ENCODE results near the gene GAB2. TPM values are rescaled to one million over a fixed set of nuclear protein-coding genes. Genes with fewer than 3 reads are reported as not detected.

The GAB2 gene
- total and polyA plus RNA-seq, 12 donors: 2.4 to 22.4 (median 16.2) TPM

GRCh38 chr11:78428266-78428636 is 10.6 kb upstream of the GAB2 start:
- DNase-seq: no peak
- Histone ChIP-seq H3K4me3 (no peak overlapping the region), H3K27ac (peak overlapping the region in 1 of 5 donors; percentile 59), H3K9me3 (replicated peaks in 1 of 3) (no peaks in the 10 kb centered on the region), H3K27me3 (no peaks in the 10 kb centered on the region), H3K4me1 (replicated peaks in 1 of 2) (peaks cover 0 to 13% of the 10 kb centered on the region in 2 donors), H3K36me3 (replicated peaks in 1 of 2) (no peaks in the 10 kb centered on the region)
- no peak for TF ChIP-seq POLR2A (IDR thresholded peaks at IDR 0.05)
- TF ChIP-seq, protein P1, sequence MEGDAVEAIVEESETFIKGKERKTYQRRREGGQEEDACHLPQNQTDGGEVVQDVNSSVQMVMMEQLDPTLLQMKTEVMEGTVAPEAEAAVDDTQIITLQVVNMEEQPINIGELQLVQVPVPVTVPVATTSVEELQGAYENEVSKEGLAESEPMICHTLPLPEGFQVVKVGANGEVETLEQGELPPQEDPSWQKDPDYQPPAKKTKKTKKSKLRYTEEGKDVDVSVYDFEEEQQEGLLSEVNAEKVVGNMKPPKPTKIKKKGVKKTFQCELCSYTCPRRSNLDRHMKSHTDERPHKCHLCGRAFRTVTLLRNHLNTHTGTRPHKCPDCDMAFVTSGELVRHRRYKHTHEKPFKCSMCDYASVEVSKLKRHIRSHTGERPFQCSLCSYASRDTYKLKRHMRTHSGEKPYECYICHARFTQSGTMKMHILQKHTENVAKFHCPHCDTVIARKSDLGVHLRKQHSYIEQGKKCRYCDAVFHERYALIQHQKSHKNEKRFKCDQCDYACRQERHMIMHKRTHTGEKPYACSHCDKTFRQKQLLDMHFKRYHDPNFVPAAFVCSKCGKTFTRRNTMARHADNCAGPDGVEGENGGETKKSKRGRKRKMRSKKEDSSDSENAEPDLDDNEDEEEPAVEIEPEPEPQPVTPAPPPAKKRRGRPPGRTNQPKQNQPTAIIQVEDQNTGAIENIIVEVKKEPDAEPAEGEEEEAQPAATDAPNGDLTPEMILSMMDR (IDR thresholded peaks at IDR 0.05): no peak
- intact Hi-C loops (cut with DNase I): loop anchor here in 1 of 2 donors (10.0 kb wide), 1 partner anchor 183 kb away; no protein-coding TSS in a partner anchor

- H3K36me3 ChIP-seq (replicated peaks in 1 of 2): no peaks in the 10 kb centered on the region
- H3K4me3 ChIP-seq: no peak overlapping the region
- TF ChIP-seq POLR2A (IDR thresholded peaks at IDR 0.05): no peak
- TF ChIP-seq, protein P1 (IDR thresholded peaks at IDR 0.05): no peak
- H3K27me3 ChIP-seq: no peaks in the 10 kb centered on the region
- H3K4me1 ChIP-seq (replicated peaks in 1 of 2): peaks cover 0 to 13% of the 10 kb centered on the region in 2 donors
- H3K27ac ChIP-seq: peak overlapping the region in 1 of 5 donors; percentile 59
- no peaks in the 10 kb centered on the region for H3K9me3 ChIP-seq (replicated peaks in 1 of 3)
- intact Hi-C loops (cut with DNase I): loop anchor here in 1 of 2 donors (10.0 kb wide), 1 partner anchor 183 kb away; no protein-coding TSS in a partner anchor
- no peak for DNase-seq
- WGBS, 4 donors: 77 to 87% (median 78%) methylated on average over 11 of the region's 11 CpGs
Measured at GRCh38 chr11:78427615-78428265, 10.1 kb upstream of the GAB2 start.

DNA sequence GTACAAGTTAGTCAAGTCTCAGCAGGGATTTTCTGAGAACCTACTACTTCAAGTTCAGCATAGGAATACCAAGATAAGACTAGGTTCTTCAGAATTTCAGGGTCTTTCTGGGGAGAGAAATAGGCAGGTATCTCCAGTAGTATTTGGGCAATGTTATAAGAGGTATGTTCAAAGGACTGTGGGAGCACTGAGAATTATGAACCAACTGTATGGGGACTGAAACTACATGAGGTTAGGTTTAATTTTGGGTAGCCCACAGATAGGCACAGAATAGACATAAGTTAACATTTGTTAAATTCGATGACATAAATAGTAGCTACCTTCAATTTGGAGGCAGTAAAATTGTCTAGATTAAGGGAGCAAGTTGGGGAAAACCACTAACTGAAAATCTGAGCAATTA is 9.2 kb upstream of the GAB2 start:
- H3K4me1 ChIP-seq (replicated peaks in 1 of 2): peaks cover 0 to 13% of the 10 kb centered on the region in 2 donors
- no peaks in the 10 kb centered on the region for H3K36me3 ChIP-seq (replicated peaks in 1 of 2)
- H3K27ac ChIP-seq: no peak overlapping the region
- TF ChIP-seq, protein P1 (IDR thresholded peaks at IDR 0.05): no peak
- no peak for TF ChIP-seq POLR2A (IDR thresholded peaks at IDR 0.05)
- H3K9me3 ChIP-seq (replicated peaks in 1 of 3): no peaks in the 10 kb centered on the region
- DNase-seq: no peak
- H3K4me3 ChIP-seq: no peak overlapping the region
- intact Hi-C loops (cut with DNase I): loop anchor here in 1 of 2 donors (10.0 kb wide), 1 partner anchor 182 kb away; no protein-coding TSS in a partner anchor
- 80 to 94% (median 87%) methylated on average over 1 of the region's 1 CpG for WGBS, 4 donors
- H3K27me3 ChIP-seq: no peaks in the 10 kb centered on the region

GRCh38 chr11:78425399-78426070 is 7.9 kb upstream of the GAB2 start:
- H3K27ac ChIP-seq: peak overlapping the region in 3 of 5 donors; percentile 5 to 66 (median 63)
- WGBS, 4 donors: 53 to 65% (median 61%) methylated on average over 4 of the region's 4 CpGs
- intact Hi-C loops (cut with DNase I): loop anchor here in 1 of 2 donors (10.0 kb wide), 1 partner anchor 181 kb away; no protein-coding TSS in a partner anchor

More at GRCh38 chr11:78425399-78426070, 7.9 kb upstream of the GAB2 start:
- Histone ChIP-seq H3K4me3 (no peak overlapping the region), H3K9me3 (replicated peaks in 1 of 3) (no peaks in the 10 kb centered on the region), H3K27me3 (no peaks in the 10 kb centered on the region), H3K4me1 (replicated peaks in 1 of 2) (peaks cover 0 to 20% of the 10 kb centered on the region in 2 donors), H3K36me3 (replicated peaks in 1 of 2) (no peaks in the 10 kb centered on the region)
- TF ChIP-seq POLR2A (IDR thresholded peaks at IDR 0.05): no peak
- TF ChIP-seq, protein P1 (IDR thresholded peaks at IDR 0.05): no peak
- DNase-seq: no peak

Data from adrenal gland (tissue), 12 donors.